Measurements from ENCODE around the gene ATP6AP1. TPM values are rescaled to one million over a fixed set of nuclear protein-coding genes. Genes with fewer than 3 reads are reported as not detected.

The ATP6AP1 gene
- total and polyA plus RNA-seq, 9 of the 15 experiments (the other 6 are each of a cell fraction or from before 2014, with no cell fraction given) = 8.3 to 90.5 (median 52.9) TPM

DNA sequence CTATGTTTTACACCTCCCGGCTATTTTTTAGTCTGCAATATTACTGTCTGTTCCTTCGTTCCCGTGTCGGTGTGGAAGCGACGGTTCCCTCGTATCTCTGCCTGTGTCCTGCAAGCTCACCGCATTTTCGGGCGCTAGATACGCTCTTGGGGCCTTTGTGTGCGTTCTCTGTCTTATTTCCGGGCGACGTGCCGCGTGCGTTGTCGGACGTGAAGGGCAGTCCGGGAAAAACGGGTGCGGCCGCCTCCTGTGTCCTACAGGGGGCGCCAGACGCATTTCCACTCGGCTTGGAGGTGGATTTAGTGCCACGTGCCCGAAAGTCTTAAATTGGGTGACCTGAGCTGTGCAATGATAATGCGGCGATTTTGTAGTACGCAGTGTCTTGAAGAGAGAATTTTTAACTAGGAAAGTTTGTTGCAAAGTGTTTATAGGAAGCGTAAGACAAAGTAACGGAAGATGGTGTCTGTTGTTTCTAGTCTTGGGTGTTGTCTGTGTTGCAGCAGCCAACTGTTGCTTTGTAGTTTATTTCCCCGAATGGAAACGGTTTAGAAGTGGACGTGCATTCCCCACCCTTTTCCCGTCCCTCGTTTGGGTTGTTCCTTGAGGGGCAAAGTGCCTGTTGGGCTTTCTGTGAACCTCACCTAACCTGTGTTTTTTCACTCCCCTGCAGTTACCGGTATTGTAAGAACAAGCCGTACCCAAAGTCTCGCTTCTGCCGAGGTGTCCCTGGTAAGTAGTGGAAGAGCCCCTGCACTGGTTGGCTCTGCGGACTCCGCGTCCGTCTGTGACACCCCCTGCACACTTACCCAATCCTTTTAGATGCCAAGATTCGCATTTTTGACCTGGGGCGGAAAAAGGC, 29.6 kb upstream of the ATP6AP1 start (continued):
- TF ChIP-seq, protein P1, sequence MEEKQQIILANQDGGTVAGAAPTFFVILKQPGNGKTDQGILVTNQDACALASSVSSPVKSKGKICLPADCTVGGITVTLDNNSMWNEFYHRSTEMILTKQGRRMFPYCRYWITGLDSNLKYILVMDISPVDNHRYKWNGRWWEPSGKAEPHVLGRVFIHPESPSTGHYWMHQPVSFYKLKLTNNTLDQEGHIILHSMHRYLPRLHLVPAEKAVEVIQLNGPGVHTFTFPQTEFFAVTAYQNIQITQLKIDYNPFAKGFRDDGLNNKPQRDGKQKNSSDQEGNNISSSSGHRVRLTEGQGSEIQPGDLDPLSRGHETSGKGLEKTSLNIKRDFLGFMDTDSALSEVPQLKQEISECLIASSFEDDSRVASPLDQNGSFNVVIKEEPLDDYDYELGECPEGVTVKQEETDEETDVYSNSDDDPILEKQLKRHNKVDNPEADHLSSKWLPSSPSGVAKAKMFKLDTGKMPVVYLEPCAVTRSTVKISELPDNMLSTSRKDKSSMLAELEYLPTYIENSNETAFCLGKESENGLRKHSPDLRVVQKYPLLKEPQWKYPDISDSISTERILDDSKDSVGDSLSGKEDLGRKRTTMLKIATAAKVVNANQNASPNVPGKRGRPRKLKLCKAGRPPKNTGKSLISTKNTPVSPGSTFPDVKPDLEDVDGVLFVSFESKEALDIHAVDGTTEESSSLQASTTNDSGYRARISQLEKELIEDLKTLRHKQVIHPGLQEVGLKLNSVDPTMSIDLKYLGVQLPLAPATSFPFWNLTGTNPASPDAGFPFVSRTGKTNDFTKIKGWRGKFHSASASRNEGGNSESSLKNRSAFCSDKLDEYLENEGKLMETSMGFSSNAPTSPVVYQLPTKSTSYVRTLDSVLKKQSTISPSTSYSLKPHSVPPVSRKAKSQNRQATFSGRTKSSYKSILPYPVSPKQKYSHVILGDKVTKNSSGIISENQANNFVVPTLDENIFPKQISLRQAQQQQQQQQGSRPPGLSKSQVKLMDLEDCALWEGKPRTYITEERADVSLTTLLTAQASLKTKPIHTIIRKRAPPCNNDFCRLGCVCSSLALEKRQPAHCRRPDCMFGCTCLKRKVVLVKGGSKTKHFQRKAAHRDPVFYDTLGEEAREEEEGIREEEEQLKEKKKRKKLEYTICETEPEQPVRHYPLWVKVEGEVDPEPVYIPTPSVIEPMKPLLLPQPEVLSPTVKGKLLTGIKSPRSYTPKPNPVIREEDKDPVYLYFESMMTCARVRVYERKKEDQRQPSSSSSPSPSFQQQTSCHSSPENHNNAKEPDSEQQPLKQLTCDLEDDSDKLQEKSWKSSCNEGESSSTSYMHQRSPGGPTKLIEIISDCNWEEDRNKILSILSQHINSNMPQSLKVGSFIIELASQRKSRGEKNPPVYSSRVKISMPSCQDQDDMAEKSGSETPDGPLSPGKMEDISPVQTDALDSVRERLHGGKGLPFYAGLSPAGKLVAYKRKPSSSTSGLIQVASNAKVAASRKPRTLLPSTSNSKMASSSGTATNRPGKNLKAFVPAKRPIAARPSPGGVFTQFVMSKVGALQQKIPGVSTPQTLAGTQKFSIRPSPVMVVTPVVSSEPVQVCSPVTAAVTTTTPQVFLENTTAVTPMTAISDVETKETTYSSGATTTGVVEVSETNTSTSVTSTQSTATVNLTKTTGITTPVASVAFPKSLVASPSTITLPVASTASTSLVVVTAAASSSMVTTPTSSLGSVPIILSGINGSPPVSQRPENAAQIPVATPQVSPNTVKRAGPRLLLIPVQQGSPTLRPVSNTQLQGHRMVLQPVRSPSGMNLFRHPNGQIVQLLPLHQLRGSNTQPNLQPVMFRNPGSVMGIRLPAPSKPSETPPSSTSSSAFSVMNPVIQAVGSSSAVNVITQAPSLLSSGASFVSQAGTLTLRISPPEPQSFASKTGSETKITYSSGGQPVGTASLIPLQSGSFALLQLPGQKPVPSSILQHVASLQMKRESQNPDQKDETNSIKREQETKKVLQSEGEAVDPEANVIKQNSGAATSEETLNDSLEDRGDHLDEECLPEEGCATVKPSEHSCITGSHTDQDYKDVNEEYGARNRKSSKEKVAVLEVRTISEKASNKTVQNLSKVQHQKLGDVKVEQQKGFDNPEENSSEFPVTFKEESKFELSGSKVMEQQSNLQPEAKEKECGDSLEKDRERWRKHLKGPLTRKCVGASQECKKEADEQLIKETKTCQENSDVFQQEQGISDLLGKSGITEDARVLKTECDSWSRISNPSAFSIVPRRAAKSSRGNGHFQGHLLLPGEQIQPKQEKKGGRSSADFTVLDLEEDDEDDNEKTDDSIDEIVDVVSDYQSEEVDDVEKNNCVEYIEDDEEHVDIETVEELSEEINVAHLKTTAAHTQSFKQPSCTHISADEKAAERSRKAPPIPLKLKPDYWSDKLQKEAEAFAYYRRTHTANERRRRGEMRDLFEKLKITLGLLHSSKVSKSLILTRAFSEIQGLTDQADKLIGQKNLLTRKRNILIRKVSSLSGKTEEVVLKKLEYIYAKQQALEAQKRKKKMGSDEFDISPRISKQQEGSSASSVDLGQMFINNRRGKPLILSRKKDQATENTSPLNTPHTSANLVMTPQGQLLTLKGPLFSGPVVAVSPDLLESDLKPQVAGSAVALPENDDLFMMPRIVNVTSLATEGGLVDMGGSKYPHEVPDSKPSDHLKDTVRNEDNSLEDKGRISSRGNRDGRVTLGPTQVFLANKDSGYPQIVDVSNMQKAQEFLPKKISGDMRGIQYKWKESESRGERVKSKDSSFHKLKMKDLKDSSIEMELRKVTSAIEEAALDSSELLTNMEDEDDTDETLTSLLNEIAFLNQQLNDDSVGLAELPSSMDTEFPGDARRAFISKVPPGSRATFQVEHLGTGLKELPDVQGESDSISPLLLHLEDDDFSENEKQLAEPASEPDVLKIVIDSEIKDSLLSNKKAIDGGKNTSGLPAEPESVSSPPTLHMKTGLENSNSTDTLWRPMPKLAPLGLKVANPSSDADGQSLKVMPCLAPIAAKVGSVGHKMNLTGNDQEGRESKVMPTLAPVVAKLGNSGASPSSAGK (IDR thresholded peaks at IDR 0.05) = peak; percentile 89
- TF ChIP-seq POLR3G (IDR thresholded peaks at IDR 0.05; ENCODE audit: extremely low read depth, insufficient read length, insufficient replicate concordance) = no peak
- no peak for TF ChIP-seq ZNF354B (CRISPR knock-in tag; IDR thresholded peaks at IDR 0.05)
- 0 out of 2 replicates have a peak, but pooled peaks have one; percentile 13 for TF ChIP-seq GATAD2B (IDR thresholded peaks at IDR 0.05; ENCODE audit: borderline replicate concordance)
- peak; percentile 28 for TF ChIP-seq XRCC5 (IDR thresholded peaks at IDR 0.05; ENCODE audit: low read depth, low read length)
- peak; percentile 27 to 47; a peak in 3 of 4 replicates for TF ChIP-seq FOXK2 (conservative IDR thresholded peaks at IDR 0.05 in 1 of 2, IDR thresholded peaks at IDR 0.05 in 1 of 2; ENCODE audit: low read depth in 2 of 2)
- no peak for TF ChIP-seq ESRRB (CRISPR knock-in tag; IDR thresholded peaks at IDR 0.05; ENCODE audit: borderline replicate concordance)
- TF ChIP-seq SREBF1 (IDR thresholded peaks at IDR 0.05; ENCODE audit: borderline replicate concordance, low read depth, low read length) = no peak
- TF ChIP-seq, protein P2, sequence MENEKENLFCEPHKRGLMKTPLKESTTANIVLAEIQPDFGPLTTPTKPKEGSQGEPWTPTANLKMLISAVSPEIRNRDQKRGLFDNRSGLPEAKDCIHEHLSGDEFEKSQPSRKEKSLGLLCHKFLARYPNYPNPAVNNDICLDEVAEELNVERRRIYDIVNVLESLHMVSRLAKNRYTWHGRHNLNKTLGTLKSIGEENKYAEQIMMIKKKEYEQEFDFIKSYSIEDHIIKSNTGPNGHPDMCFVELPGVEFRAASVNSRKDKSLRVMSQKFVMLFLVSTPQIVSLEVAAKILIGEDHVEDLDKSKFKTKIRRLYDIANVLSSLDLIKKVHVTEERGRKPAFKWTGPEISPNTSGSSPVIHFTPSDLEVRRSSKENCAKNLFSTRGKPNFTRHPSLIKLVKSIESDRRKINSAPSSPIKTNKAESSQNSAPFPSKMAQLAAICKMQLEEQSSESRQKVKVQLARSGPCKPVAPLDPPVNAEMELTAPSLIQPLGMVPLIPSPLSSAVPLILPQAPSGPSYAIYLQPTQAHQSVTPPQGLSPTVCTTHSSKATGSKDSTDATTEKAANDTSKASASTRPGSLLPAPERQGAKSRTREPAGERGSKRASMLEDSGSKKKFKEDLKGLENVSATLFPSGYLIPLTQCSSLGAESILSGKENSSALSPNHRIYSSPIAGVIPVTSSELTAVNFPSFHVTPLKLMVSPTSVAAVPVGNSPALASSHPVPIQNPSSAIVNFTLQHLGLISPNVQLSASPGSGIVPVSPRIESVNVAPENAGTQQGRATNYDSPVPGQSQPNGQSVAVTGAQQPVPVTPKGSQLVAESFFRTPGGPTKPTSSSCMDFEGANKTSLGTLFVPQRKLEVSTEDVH (IDR thresholded peaks at IDR 0.05; ENCODE audit: low read depth, partially characterized antibody) = peak; percentile 19
- peak; percentile 46; the same call in 1 of the 2 replicates for TF ChIP-seq JUND (IDR thresholded peaks at IDR 0.05; ENCODE audit: borderline replicate concordance, low read depth, low read length)
- TF ChIP-seq JUND (tag; IDR thresholded peaks at IDR 0.05; ENCODE audit: borderline replicate concordance, low read depth, low read length) = no peak

Data from K562 (cell line).